SU-DHL-6 (cell line): ENCODE data around the gene COX4I2.
"Not testable (repeated sequence)": the region's sequence is repeated elsewhere in the genome, so short reads cannot be mapped to it uniquely, and the experiment has no call there.

Experiments
- H2AFZ ChIP-seq: fragments of 200-600 bp; sonication (generic); 2 replicates; pipeline ENCODE4 v1.6.1; 2014; ENCODE audit warnings: low read depth, mild to moderate bottlenecking, moderate library complexity, mixed read lengths, antibody characterized with exemption, low read length; ENCODE audit not compliant: severe bottlenecking
- H3F3A ChIP-seq: fragments of 200-600 bp; shearing (Covaris generic); 2 replicates; pipeline ENCODE4 v1.6.0; 2016; ENCODE audit warnings: antibody characterized with exemption, mild to moderate bottlenecking; ENCODE audit not compliant: insufficient read depth
- H3K27ac ChIP-seq: fragments of 200-600 bp; sonication (generic); 2 replicates; pipeline ENCODE4 v1.5.1; 2016; ENCODE audit warnings: low read depth, mild to moderate bottlenecking, low read length, moderate library complexity, mixed read lengths
- H3K27me3 ChIP-seq: fragments of 200-600 bp; sonication (generic), shearing (Covaris generic); 2 replicates; pipeline ENCODE4 v1.6.0; 2014; ENCODE audit warnings: mild to moderate bottlenecking, low read length
- H3K36me3 ChIP-seq: fragments of 200-600 bp; sonication (generic); 2 replicates; pipeline ENCODE4 v1.6.1; 2014; ENCODE audit warnings: mild to moderate bottlenecking, low read length, mixed read lengths
- H3K4me2 ChIP-seq: fragments of 300-600, 200-600 bp; shearing (Covaris generic), sonication (generic); 2 replicates; pipeline ENCODE4 v1.6.0; 2014; ENCODE audit warnings: low read length, low read depth, mild to moderate bottlenecking; ENCODE audit not compliant: poor library complexity, severe bottlenecking
- H3K4me3 ChIP-seq: fragments of 200-600 bp; sonication (generic); 2 replicates; pipeline ENCODE4 v1.5.1; 2014; ENCODE audit warnings: antibody characterized with exemption, low read length, mild to moderate bottlenecking, mixed read lengths; ENCODE audit not compliant: insufficient read depth, poor library complexity, severe bottlenecking
- H3K79me2 ChIP-seq: fragments of 200-600 bp; sonication (generic); 2 replicates; pipeline ENCODE4 v1.6.1; 2014; ENCODE audit warnings: mild to moderate bottlenecking, low read length, moderate library complexity; ENCODE audit not compliant: insufficient read depth
- H3K9ac ChIP-seq: fragments of 200-600 bp; sonication (generic); 2 replicates; pipeline ENCODE4 v1.7.0; 2014; ENCODE audit warnings: mild to moderate bottlenecking, low read length
- H3K9me2 ChIP-seq: fragments of 200-600 bp; sonication (generic); replicated peaks from 2 replicates; pipeline ENCODE4 v1.6.1; 2014; ENCODE audit warnings: low read length; ENCODE audit not compliant: insufficient read depth
- H3K9me3 ChIP-seq: fragments of 200-600 bp; sonication (generic); 2 replicates; pipeline ENCODE4 v1.6.1; 2014; ENCODE audit warnings: low read length, mixed read lengths; ENCODE audit not compliant: insufficient read depth
- H4K20me1 ChIP-seq: fragments of 200-600 bp; sonication (generic); 2 replicates; pipeline ENCODE4 v1.6.1; 2014; ENCODE audit warnings: low read depth, mild to moderate bottlenecking, antibody characterized with exemption, low read length, moderate library complexity, mixed read lengths
- CTCF ChIP-seq: fragments of 200-600 bp; sonication (generic); IDR thresholded peaks from one replicate; pipeline ENCODE4 v1.5.1; 2017; ENCODE audit warnings: antibody characterized with exemption, mild to moderate bottlenecking, low read length, moderate library complexity; ENCODE audit not compliant: insufficient read depth, poor library complexity, severe bottlenecking
- EZH2phosphoT487 ChIP-seq: fragments of 200-600 bp; sonication (generic), shearing (Covaris generic); conservative IDR thresholded peaks from 2 replicates; pipeline ENCODE4 v1.6.1; 2018; ENCODE audit warnings: mild to moderate bottlenecking, antibody characterized with exemption, low read length, moderate library complexity, mixed read lengths

Gene COX4I2

GRCh38 chr20:31615416-31615815 is 22.3 kb upstream of the COX4I2 start:
- no peak overlapping the region for H3K4me2 ChIP-seq
- H3K36me3 ChIP-seq = no peaks in the 10 kb centered on the region
- H3K27me3 ChIP-seq = no peaks in the 10 kb centered on the region
- no peaks in the 10 kb centered on the region for H4K20me1 ChIP-seq
- no peak for TF ChIP-seq CTCF
- no peak for TF ChIP-seq EZH2phosphoT487
- H3K9me3 ChIP-seq = no peaks in the 10 kb centered on the region
- no peak overlapping the region for H3K4me3 ChIP-seq
- no peaks in the 10 kb centered on the region for H3K79me2 ChIP-seq
- no peak overlapping the region for H2AFZ ChIP-seq
- H3K9me2 ChIP-seq = no peaks in the 10 kb centered on the region
- H3K27ac ChIP-seq = no peak overlapping the region
- H3F3A ChIP-seq = no peaks in the 10 kb centered on the region
- H3K9ac ChIP-seq = no peak overlapping the region

GRCh38 chr20:31617432-31618104 is 20.1 kb upstream of the COX4I2 start:
- Histone ChIP-seq H3K9ac (no peak overlapping the region), H3K9me3 (no peaks in the 10 kb centered on the region), H3K4me2 (no peak overlapping the region), H3K27me3 (no peaks in the 10 kb centered on the region), H3F3A (no peaks in the 10 kb centered on the region), H3K4me3 (no peak overlapping the region), H2AFZ (no peak overlapping the region), H3K79me2 (no peaks in the 10 kb centered on the region), H4K20me1 (no peaks in the 10 kb centered on the region), H3K27ac (no peak overlapping the region), H3K36me3 (no peaks in the 10 kb centered on the region), H3K9me2 (no peaks in the 10 kb centered on the region)
- TF ChIP-seq CTCF = no peak
- no peak for TF ChIP-seq EZH2phosphoT487

- no peaks in the 10 kb centered on the region for H3K9me3 ChIP-seq
- H3K27me3 ChIP-seq = no peaks in the 10 kb centered on the region
- no peaks in the 10 kb centered on the region for H3K9me2 ChIP-seq
- no peak for TF ChIP-seq EZH2phosphoT487
- no peak for TF ChIP-seq CTCF
- H3F3A ChIP-seq = no peaks in the 10 kb centered on the region
- H3K36me3 ChIP-seq = no peaks in the 10 kb centered on the region
- no peak overlapping the region for H3K27ac ChIP-seq
- H2AFZ ChIP-seq = no peak overlapping the region
- no peaks in the 10 kb centered on the region for H3K79me2 ChIP-seq
- H3K4me3 ChIP-seq = no peak overlapping the region
- no peak overlapping the region for H3K4me2 ChIP-seq
- H4K20me1 ChIP-seq = no peaks in the 10 kb centered on the region
- H3K9ac ChIP-seq = no peak overlapping the region
Measured at GRCh38 chr20:31620246-31620645, 17.5 kb upstream of the COX4I2 start.

GRCh38 chr20:31623123-31623505 is 14.6 kb upstream of the COX4I2 start:
- not testable (repeated sequence) for H3K4me3 ChIP-seq, H3K79me2 ChIP-seq, H2AFZ ChIP-seq, H3K36me3 ChIP-seq, H3F3A ChIP-seq, H3K9me2 ChIP-seq, H3K27ac ChIP-seq, H4K20me1 ChIP-seq, H3K27me3 ChIP-seq, H3K4me2 ChIP-seq, H3K9me3 ChIP-seq, H3K9ac ChIP-seq

- H3K36me3 ChIP-seq, H3K4me2 ChIP-seq, H3K27ac ChIP-seq, H3K27me3 ChIP-seq, H3K9me3 ChIP-seq, H3K79me2 ChIP-seq, H3K9me2 ChIP-seq, H3F3A ChIP-seq, H3K4me3 ChIP-seq, H2AFZ ChIP-seq, H4K20me1 ChIP-seq, H3K9ac ChIP-seq: not testable (repeated sequence)
Measured at GRCh38 chr20:31626534-31626933, 11.2 kb upstream of the COX4I2 start.

GRCh38 chr20:31628057-31628456 is 9.7 kb upstream of the COX4I2 start:
- not testable (repeated sequence) for H3K4me3 ChIP-seq, H3F3A ChIP-seq, H3K36me3 ChIP-seq, H3K9me2 ChIP-seq, H3K27me3 ChIP-seq, H3K79me2 ChIP-seq, H3K4me2 ChIP-seq, H3K9me3 ChIP-seq, H3K9ac ChIP-seq, H2AFZ ChIP-seq, H4K20me1 ChIP-seq, H3K27ac ChIP-seq
